GM19468 (cell line): ENCODE data around the gene FRMD1.

Experiments used
- ATAC-seq: cut with Tn5 transposase; IDR thresholded peaks from one replicate; pipeline ENCODE4 v1.9.1; 2021; ENCODE audit warnings: mild to moderate bottlenecking, moderate library complexity, moderate number of reproducible peaks; ENCODE audit not compliant: unreplicated experiment; ENCODE audit errors: extremely low read depth

The FRMD1 gene

GRCh38 chr6:168045706-168046620, 33.0 kb downstream of the FRMD1 start:
- no peak for ATAC-seq

DNA sequence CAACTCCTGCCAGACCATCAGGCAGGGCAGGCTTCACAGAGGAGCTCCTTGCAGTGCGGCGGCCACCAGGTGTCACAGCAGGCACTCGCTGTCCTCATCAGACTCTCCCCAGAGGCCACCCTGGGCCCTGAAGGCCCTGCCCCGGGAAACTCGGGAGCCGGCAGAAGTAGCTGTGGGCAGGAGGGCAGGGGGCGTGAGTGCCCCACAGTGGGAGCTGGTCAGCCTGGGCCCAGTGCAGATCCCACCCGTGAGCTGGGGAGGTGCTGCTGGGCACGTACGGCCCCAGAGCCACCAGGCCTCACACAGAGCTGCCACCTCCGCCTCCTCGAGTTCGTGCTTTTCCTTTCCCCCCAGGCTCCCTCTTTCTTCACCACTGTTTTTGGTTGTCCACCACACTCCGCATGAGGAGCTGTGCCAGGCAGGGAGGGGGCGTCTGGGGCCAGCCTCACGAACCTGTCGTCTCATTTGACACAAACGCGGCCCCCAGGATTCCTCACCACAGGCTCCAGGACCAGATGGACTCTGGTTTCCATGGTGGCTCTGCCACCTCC, 33.8 kb downstream of the FRMD1 start:
- ATAC-seq, result no peak

GRCh38 chr6:168044521-168045130, 34.4 kb downstream of the FRMD1 start:
- no peak for ATAC-seq

GRCh38 chr6:168043848-168044415, 35.1 kb downstream of the FRMD1 start:
- no peak for ATAC-seq

- no peak for ATAC-seq
These were observed 35.7 kb downstream of the FRMD1 start for GRCh38 chr6:168043193-168043847.

GRCh38 chr6:168042426-168043192, 36.4 kb downstream of the FRMD1 start:
- no peak for ATAC-seq

DNA sequence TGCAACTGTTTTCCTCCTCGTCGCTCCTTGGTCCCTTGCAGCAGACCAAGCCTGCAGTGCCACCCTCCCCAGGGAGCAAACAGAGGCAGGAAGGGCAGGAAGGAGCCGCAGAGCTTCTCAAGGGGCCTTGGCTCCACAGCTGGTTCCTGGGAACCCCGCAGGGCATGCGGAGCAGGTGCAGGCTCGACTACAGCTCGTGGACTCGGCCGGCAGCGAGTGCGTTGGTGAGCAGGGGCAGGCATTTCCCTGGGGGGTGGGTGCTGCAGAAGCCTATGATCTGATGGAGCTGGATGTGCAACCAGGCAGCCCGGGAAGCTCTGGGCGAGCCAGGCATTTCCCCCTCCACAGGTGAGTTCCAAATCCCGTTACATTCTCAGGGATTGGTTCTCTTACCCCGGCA, 37.1 kb downstream of the FRMD1 start:
- no peak for ATAC-seq

GRCh38 chr6:168040856-168041496, 38.0 kb downstream of the FRMD1 start:
- ATAC-seq, result no peak

GRCh38 chr6:168039849-168040248, 39.2 kb downstream of the FRMD1 start:
- ATAC-seq, result no peak

- ATAC-seq, result no peak
These were observed 39.7 kb downstream of the FRMD1 start for GRCh38 chr6:168039301-168039700.

DNA sequence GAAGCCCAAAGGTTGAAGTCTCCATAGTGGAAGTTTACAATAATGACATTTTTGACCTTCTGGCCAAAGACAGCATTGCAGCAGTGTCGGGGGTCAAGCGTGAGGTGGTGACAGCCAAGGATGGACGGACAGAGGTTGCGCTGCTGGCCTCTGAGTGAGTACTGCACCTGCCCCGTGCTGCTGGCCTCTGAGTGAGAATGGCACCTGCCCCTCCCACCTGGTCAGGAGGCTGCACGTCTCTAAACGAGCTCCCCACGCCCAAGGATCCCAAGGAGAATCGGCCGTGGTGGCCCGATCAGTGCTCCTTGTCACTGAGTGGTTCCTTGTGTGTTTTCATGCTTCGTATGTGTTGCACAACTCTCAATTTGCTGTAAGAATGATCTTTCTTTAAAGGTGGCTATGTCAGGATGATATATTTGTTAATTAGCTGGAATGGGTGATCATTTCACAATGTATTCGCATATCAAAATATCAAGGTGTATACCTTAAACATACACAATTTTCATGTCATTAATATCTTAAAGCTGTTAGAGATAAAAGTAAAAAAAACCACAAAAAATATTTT, 40.4 kb downstream of the FRMD1 start:
- no peak for ATAC-seq

DNA sequence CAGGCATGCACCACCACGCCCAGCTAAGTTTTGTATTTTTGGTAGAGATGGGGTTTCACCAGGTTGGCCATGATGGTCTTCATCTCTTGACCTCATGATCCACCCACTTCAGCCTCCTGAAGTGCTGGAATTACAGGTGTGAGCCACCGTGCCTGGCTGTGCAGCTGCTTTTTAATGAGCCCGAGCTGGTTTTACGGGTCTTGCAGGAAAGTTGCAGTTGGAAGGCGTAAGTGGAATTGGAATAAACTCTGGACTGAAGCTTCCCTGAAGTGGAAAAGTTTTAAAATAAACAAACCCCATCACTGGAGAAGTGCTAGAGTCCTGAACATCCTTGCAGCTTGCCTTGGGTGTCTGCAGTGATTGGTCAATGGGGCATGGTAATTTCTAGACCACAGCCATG, 41.2 kb downstream of the FRMD1 start:
- ATAC-seq, result no peak

- ATAC-seq, result no peak
These were observed 41.8 kb downstream of the FRMD1 start for GRCh38 chr6:168037242-168037641.

- ATAC-seq, result no peak
These were observed 43.1 kb downstream of the FRMD1 start for GRCh38 chr6:168035661-168036545.

DNA sequence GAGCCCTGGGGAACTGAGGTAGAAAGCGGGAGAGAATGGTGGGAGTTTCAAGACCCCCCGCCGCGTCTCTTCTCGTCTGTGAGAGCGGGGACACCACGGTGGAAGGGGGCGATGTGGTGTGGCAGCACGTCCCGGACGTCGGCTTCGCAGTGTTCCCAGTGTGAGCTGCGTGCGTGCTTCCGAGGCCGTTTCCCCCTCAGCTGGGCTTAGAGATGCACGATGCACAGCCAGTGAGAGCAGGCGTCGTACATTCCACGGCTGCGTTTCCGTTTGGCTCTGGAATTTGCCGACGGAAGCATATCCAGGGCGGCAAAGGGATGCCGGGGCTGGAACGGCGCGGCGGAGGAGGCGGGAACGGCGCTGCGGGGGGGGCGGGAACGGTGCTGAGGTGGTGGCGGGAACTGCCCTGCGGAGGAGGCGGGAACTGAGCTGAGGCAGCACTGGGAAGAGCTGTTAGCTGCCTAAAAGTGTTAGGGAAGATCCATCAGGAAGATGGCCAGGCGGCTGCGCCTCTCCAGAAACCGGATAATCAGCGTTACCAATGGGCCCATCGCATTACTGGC, 43.8 kb downstream of the FRMD1 start:
- no peak for ATAC-seq

DNA sequence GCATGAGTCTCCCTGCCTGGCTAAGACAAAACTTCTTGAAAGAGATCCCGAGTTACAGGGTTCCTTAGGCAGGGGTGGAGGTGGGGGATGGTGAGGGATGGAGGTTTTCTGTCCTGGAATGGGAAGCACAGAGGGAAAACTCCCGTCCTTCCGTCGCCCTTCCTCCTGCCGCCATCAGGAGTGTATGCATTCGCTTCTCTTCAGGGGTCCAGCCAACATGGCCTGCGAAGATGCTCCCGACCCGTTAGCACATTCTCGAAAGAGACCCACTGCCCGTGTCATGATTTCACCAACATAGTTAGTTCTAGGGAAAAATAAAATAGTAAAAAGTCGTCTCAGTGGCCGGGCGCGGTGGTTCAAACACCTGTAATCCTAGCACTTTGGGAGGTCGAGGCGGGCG, 44.5 kb downstream of the FRMD1 start:
- ATAC-seq, result no peak

GRCh38 chr6:168033791-168034190, 45.2 kb downstream of the FRMD1 start:
- ATAC-seq, result no peak
